HT1080 (cell line): ENCODE data around the gene MATN1. TPM values are rescaled to one million over a fixed set of nuclear protein-coding genes. Genes with fewer than 3 reads are reported as not detected.

Source experiments
- DNase-seq: peaks from one replicate; pipeline ENCODE4 v3.0.0-alpha.2; 2015; ENCODE audit warnings: low read depth
- total RNA-seq: library from RNA; depleted of rRNA; stranded (reverse); fragments of >200 nt; shearing (Covaris generic); gene quantifications from 2 replicates; pipeline ENCODE4 v1.2.3, GENCODE V29; 2014

The MATN1 gene
- total RNA-seq, 1 experiment from 2014 or later: not detected

DNA sequence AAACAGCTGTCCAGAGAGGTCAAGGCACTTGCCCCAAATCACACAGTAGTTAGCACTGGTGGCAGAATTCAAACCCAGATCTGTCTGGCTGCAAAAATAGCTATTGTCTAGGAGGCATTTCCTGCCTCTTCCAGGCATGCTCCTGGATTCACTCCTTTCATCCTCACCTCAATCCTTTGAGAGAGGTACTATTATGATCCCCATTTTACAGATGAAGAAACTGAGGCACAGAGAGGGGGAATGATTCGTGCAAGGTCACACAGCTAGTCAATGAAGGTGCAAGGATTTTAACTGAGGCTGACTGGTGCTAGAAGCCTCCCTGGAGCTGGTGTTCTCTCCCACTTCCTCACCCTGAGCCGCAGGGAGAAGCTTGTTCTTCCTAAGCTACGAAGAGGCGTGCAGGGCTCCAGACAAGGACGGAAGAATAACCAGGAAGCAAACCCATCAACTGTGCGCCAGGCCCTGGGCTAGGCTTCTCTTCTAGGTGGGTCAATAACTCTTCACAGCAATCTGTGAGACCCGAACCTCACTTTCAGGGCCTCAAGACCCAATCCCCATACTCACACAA is 34.8 kb upstream of the MATN1 start:
- no peak for DNase-seq

DNA sequence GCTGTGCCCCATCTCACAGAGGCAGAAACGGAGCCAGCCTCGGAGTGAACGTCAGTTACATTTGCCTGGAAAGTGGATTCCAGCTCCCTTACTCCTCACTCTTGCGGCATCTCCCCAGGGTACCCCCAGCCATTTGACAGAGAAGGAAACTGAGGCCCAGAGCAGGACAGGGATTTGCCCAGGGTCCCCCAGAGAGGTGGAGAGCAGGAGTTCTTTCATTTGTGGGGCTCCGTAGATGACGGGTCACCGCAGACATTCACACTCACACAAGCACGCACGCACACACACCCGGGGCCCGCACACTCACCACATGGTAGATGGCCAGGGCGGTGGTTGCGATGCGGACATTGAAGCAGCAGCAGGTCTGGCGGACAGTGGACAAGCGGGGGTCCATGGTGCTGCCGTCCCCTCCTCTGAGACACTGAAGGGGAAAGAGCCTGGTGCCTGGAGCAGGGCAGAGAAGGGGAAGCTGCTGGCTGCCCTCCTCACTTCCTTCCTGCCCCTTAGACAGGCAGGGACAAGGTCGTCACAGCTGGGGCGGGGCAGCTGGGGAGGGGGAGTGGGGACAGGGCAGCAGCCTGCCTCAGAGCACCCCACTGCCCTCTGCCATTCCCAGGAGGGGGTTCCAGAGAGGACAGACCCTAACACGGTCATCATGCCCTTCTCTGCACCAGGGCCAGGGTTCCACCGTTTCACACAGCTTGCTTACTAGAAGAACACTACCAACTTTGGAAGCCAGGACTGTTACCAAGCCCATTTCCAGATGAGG is 34.2 kb upstream of the MATN1 start, which contains the start of gene LAPTM5:
TSS of gene LAPTM5 (minus strand) at position 423 of the 769 bp plus-strand sequence. CDS start at position 394, 29 bp downstream.
- DNase-seq: no peak

DNA sequence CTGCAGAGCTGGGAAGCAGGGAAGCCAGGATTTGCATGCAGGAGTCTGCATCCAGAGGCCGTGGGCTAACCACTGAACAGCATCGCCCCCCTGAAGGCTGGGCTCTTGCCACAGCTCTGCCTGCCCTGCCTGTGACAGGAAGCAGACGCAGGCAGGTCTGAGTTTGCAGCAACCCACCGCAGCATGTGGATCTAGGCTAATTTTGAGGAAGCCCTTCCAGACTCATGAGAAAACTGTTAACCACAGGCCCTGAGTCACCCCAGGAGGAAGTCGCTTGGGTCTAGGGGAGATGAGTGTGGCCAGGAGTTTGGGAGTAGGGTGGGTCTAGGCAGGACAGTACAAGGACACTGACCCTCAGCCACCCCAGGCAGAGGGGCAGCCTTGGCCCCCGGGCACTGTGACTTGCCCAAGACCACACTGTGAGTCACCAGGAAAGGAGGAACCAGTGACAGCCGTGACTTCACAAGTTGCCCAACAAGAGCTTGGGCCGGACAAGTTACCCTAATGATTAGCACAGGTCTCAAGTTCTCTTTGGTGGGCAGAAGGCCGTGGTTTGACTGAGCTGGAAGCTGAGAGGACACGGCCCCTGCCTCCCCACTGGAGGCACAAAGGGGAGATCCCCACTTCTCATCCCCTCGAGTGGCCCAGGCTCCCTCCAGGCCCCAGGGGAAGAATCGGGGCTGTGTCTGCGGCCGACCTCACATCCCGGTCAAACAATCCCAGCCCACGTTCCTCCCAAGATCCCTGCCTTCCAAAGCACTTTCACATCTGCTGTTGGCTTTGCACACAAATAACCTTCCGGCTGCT is 33.4 kb upstream of the MATN1 start:
- peak; percentile 97 for DNase-seq

DNA sequence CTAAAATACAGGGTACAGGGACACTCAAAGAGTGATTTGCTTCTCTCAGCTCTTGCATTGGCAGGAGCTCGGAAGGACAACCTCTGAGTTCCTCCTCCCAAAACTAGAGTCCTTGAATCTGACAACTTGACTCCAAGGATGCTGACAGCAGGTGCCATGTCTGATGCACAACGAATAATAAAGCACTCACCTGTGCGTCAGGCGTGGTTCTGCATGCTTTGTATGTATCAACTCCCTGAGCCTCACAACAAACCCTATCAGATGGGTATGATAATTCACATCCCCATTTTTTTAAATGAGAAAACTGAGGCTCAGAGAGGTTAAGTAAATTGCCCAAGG is 32.8 kb upstream of the MATN1 start:
- no peak for DNase-seq

DNA sequence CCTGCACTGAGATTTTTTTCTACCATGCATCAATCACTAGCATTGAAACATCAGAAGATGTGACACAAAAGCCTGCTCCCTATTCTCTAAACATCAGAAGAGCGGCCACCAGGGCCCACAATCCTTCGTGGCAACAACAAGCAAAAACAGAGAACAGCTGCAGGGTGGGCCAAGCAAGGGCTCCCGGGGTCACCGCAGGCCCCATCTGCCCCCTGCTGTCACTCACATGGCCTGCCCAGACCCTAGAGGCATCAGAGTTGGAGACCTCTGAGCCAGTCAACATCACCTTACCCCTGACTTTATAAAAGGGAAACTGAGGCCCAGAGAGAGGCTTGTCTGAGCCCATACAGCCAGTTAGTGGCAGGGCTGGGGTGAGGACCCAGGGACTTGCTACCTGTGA is 32.4 kb upstream of the MATN1 start:
- DNase-seq: no peak

DNA sequence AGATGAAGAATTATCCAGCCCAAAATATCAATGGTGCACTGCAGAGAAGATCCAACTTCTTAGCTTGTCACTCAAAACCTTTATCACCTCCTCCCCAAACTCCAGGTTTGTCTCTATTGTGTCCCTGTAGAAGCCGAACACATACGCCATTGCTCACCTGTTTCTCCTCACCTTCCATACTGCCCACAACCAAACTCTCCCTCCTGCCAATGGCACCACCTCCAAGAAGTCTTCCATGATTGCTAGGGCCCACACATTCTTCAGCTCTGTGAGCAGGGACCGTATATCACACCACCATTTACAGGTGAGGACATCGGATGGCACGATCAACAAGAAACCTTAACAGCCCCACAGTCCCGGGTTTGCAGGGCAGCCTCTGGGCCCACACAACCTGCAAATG is 31.9 kb upstream of the MATN1 start:
- DNase-seq: no peak

DNA sequence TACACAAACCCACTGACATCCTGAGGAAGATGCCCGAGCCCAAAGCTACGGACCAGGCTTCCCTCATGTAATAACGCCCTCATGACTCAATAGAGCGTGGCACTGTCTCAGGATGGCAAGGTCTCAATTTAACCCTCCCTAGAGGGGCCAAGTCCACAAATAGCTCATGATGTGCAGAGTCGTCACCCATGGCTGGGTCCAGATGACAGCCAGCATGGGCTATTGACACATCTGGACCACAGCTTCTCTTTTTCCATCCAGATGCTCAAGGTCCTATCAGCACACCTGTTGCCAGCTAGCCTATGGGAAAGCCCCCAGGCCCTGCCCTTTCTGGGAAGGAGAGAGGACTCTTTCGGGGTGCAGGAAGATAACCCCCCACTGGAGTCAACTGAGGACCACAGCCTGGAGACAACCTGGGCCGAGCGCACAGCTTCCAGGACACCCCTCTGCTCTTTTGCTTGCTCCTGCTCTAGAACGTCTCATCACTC is 31.3 kb upstream of the MATN1 start:
- no peak for DNase-seq

DNA sequence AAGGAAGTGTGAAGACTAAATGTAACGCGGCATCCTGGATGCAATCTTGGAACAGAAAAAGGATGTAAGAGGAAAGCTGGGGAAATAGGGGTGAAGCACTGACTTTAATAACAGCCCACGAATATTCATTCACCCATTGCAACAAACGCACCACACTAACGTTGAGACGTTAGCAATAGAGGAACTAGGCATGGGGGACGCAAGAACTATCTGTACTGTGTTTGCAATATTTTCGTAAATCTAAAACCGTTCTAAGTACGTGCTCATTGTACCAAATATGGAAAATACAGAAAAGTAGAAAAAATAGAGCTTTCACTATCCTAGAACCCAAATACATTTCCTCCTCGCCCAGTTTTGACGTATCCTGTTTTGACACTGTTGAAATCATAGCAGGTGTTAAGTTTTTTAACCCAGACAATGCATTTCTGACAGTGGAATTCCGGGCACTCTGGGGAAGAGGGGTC is 30.3 kb upstream of the MATN1 start:
- no peak for DNase-seq

DNA sequence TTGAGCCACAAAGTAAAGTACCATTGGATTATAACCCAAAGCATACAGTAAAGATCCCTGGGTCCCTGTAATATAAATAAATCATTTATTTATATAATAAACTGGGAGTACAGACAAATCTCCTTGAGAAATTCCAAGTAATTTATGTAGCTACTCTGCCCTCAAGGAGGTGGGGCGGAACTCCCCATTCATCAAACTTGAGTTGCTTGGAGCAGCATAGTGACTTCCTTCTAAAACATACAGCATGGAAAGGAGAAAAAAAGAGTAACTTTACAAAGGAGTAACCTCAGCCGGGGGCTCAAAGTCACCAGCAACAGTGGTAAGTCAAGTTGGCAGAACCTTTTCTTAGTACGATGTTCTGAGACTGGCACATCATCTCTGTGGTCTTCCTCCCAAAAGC is 29.7 kb upstream of the MATN1 start:
- DNase-seq: no peak

DNA sequence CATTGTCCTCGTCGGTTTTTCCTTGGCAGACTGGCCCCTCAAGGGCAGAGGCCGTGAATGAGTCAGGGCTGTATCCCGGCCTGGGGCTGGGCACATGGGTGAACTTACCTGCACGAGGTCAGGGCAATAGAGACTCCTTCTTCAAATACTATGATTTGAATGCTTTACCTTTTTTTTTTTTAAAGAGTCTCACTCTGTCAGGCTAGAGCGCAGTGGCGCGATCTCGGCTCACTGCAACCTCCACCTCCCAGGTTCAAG is 29.2 kb upstream of the MATN1 start:
- DNase-seq: no peak

DNA sequence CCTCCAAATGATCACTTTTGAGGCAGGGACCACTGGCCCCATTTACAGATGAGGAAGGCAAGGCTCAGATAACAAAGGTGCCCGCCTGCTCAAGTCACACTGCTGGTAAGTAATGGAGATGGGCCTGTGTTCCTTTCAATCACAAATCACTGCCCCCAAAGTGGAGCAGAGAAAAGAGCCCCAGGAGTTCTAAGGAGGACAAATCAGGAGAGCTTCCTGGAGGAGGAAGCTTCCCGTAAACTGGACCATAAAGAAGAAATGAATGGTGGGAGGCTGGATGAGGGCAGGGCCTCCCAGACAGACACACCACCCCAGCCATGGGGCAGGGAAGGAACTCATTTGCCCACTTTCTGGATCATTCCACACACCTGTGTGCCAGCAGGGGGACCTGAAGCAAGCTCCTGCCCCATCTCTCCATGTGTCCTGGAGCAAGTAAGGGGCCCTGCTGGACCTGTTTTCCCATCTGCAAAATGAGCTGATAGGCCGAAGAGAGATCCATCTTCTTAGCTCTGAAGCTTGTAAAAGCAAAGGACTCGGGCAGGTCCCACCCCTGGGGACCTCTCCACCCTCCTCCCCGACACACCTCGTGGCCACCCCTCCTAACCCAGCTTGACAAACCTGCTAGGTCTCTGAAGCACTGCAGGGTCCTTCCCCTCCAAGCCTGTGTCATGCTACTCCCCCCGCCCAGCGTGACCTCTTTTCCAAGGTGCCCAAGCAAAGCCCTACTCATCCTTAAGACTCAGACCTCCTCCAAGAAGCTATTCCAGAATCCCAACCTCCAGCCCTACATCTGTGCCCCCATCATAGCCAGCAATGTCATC is 28.7 kb upstream of the MATN1 start:
- no peak for DNase-seq

DNA sequence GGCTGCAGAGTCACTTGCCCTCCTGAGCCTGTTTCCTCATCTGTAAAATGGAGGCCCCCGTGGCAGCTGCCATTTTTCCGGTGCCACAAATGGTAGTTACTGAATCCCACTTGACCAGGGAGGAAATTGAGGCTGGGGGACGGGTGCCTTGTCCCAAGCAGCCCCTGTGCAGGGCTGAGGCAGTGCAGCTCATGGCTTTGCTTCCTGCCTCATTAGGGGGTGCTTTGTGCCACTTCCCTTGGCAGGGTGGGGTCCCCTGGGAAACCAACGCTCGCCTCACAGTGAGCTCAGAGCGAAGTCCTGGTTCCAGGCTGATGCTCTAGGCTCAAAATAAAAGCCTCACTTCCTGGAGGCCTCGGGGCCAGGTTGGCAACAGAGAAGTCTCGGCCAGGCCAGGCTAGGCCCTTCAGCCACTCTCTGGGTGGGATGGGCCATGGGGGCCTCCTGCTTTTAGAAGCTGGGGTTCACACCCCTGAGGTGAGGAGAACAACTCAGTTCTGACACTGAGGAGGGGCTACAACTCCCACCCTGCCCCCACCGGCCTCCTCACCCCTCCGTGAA is 27.4 kb upstream of the MATN1 start:
- DNase-seq: no peak

DNA sequence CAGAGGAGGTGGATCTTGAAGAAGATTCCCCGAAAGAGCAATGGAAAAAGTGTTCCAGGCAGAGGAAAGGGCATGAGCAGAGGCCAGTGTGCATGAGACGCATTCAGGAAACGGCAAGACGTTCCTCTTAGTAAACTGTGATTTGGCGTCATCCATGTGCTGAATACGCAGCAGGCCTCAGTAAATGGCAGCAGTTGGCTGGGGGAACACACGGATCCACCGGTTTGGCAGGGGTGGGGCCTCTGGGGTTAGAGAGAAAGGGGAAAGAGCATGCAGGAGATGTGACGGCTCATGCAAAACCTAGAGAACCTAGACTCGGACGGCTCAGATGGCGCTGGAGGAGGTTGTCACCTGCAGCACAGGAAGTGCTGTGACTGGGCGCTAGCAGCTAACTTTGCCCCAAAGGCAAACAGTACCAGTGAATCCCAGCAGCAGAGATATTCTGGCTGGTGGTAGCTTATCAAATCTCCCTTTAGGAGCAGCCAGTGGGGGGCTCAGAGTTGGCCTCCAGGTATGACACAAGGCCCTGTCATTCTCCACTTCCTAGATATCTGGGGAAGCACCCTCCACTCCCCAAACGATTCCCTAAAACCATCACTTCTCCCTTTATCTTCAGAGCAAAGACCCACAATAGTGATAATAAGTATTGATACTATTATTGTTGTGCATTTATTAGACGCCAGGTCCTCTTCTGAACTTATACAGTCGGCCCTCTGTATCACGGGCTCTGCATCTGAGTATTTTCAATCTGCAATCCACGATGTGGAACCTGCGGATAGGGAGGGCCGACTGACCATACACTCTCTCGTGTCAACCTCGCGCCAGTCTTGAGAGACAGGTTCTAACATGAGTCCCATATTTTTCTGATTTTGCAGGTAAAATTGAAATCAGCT is 26.6 kb upstream of the MATN1 start:
- no peak for DNase-seq

DNA sequence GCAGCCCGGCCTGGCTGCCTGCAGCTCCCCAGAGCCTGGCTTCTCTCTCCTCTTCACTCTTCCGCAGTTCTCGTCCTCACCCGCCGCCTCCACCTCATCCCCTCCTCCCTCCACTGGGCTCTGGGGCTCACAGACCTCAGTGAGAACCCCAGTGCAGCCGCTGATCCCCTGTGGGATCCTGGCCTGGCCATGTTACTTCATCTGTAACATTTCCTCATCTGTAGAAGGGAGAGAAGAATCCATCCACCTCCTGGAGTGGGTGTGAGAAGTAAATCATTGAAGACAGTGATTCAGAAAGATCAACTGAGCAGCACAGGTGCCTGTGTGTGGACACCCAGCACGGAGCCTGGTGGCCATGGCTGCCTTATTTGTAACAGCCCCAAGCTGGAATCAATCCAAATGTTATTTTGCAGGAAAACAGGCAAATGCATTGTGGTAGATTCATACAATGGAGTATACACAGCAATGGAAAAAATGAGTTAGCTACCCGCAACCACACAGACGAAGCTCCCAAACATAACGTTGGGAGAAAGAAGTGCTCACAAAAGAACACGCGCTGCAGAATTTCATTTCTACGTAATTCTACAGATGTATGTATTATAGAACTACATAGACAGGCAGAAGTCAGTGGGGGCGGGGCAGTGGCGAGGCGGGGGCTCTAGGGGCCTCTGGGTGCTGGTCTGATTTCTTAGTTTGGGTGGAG is 25.5 kb upstream of the MATN1 start:
- DNase-seq: no peak

DNA sequence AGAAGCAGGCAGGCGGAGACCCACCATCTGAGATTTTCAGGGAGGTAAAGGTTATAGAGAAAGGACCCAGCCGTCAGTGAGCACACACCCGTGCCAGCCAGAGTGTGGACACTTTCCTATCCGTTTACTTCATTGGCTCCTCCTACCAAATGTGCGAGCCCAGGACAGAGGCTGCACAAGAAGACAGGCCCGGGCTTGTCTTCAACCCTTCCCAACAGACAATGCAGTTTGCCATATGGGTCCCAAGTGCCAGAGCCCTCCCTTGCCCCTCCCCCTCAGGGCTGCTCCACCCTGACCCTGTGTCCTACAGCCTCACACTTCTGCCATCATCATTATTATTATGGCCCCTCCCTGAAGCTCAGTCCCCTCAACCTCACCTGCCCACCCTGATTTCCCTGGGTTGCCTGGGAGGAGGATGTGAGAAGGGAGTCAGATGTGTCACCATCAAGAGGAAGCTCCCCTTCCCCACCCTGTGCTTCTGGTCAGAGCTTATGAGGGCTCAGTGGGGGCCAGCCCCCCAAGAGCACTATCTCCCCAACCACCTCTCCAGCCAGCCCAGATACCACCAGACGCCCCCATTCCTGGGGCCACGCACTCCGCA is 24.8 kb upstream of the MATN1 start:
- DNase-seq: no peak

DNA sequence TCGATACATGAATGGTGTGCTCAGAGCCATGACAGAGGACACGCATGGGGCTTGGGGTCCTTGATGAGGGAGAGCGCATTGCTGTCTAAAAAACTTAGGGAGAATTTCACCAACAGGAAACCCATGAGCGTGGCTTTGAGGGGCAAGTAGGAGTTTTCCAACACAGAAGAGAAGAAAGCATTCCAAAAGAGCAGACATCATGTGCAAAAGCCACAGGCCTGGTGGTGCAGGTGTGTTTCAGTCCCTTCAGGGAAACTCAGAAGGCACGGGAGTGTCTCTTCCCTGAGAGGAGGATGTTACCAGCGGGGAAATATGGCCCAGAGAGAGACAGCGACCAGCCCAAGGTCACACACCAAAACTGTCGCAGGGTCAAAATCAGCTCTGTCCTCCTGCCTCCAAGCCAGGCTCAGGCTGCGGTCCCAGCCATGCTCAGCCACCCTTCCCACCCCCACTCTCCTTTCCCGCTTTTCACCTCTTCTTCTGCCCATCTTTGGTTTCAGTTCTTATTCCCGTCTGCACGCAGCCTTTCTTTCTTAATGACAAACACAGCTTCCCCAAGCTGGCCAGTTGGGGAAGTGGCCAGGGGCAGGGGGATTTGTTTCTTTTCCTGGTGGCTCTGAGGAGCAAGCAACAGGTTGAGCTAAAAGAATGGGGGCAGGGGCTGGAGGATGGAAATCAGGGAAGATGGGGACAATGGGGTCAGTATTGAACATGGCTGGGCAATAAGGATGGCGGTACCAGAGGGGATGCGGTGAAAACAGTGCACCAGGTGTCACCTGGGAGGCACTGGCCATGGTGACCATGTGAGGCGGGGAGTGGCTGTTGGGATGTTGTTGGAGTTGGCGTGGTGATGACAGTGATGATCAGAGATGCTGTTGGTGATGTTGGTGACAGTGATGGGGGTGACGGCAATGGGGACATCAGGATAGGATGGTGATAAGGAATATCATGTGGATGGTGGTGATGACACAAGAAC is 23.9 kb upstream of the MATN1 start:
- DNase-seq: no peak

DNA sequence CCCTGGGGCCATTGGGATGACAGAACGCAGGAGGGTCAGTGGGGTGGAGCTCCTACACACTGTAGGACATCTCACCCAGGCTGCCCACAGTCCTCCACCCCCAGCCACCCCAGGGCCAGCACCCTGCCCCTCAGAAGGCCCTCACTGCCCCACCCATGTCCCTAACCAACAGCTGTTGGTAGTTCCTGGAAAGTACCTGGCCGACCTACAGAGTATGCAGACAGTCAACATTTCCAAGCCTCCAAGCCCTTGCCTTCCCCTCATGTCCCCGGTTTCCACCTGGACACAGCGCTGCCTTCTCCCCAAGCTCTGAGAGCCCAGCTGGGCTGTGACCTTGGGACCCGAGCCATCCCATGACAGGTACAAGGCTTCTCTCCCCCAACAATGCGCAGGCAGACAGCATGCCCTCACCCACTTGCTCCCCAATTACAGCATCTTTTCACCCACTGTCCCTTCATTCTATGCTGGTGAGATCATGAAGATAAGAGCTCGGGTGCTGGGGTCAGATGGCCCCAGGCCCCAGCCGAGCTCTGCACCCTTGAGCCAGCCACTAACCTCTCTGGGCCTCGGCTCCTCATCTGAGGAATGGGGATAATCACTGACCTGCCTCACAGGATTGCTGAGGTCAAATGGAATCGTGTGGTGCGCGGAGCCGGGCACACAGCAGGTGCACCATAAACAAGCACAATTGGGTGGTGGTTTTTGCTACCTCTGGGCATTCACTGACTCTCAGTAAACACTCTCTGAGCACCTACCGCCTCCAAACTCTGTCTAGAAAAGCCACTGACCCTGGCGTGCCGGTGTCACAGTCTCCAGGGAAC is 23.0 kb upstream of the MATN1 start:
- no peak for DNase-seq
